ENCODE measurements around the gene SMYD5. TPM values are rescaled to one million over a fixed set of nuclear protein-coding genes. Genes with fewer than 3 reads are reported as not detected.

The SMYD5 gene
- total RNA-seq, 4 donors from 2014 or later = 5.9 to 31.1 (median 22.7) TPM

DNA sequence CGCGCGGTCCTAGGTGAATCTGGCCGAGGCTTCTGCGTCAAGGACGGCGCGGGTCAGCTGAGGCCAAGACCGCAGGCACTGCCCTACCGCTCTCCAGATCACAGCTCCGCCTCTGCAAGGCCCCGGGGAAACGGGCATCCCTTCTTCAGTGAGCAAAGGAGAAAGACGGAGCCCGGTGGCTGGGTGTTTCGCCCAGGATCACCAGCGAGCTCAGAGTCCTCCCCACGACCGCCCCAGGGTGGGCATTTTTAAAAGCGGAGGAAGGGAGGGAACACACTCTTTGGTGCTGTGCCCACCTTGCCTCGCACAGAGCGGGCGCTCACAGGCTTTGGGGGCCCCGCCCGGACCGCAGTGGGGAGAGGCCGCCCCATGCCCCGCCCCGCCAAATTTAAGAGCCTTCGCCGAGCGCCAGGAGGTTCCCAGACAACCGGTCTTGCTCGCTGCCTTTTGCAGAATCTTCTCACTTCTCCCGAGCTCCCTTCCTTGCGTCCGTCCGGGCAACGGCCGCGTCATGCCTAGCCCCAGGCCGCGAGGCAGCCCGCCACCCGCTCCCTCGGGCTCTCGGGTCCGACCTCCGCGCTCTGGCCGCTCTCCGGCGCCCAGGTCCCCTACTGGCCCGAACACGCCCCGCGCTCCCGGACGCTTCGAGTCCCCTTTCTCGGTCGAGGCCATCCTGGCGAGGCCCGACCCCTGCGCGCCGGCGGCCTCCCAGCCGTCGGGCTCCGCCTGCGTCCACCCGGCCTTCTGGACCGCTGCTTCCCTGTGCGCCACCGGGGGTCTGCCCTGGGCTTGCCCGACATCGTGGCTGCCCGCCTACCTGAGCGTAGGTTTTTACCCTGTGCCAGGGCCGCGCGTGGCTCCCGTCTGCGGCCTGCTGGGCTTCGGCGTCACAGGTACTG is 11.6 kb upstream of the SMYD5 start, which contains the start of gene NOTO:
Gene NOTO, plus strand, starts transcription at position 419 of the 899 bp plus-strand sequence. Its CDS starts 93 bp downstream, at position 512.
- Histone ChIP-seq H3K9me3 (no peaks in the 10 kb centered on the region), H3K27me3 (peaks cover 12 to 28% of the 10 kb centered on the region in 2 donors), H3K4me3 (no peak within 1 kb of the TSS), H3K36me3 (no peaks in the 10 kb centered on the region), H3K4me1 (no peaks in the 10 kb centered on the region), H3K27ac (no peak within 1 kb of the TSS)
- intact Hi-C loops (cut with DNase I; ENCODE audit: low total_unique reads) = no loop called here
- TF ChIP-seq POLR2A (IDR thresholded peaks at IDR 0.05) = no peak
- TF ChIP-seq, protein P1, sequence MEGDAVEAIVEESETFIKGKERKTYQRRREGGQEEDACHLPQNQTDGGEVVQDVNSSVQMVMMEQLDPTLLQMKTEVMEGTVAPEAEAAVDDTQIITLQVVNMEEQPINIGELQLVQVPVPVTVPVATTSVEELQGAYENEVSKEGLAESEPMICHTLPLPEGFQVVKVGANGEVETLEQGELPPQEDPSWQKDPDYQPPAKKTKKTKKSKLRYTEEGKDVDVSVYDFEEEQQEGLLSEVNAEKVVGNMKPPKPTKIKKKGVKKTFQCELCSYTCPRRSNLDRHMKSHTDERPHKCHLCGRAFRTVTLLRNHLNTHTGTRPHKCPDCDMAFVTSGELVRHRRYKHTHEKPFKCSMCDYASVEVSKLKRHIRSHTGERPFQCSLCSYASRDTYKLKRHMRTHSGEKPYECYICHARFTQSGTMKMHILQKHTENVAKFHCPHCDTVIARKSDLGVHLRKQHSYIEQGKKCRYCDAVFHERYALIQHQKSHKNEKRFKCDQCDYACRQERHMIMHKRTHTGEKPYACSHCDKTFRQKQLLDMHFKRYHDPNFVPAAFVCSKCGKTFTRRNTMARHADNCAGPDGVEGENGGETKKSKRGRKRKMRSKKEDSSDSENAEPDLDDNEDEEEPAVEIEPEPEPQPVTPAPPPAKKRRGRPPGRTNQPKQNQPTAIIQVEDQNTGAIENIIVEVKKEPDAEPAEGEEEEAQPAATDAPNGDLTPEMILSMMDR (IDR thresholded peaks at IDR 0.05) = no peak
- no peak for DNase-seq

DNA sequence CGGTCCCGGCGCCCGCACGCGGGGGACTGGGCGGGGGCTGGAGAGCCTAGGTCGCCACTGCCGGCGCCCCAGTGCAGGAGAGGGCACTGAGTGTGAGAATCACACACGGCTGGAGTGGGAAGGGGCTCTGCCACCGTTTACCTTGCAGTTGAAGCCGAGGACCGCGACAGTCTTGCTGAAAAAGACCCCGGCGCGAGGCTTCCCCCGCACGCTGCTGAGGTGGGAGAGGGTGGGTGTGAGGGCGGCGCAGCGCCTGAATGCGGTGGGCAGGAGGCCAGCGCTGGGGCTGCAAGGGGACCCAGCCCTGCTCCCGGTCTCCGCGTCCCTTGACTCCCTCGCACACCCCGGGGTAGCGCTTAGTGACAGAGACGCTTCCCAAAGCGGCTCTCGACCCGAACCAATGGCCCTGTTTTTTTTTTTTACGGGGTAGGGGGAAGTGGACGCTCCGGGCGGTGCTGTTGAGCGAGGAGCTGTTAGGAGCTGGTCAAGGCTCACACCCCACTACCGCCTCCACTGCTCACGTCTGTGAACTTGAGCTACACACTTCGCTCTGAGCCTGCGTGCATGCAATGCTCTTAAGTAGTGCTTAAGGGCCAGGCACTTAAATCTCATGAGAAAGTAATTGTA is 10.9 kb upstream of the SMYD5 start:
- H3K4me3 ChIP-seq = no peak overlapping the region
- intact Hi-C loops (cut with DNase I; ENCODE audit: low total_unique reads) = no loop called here
- H3K27me3 ChIP-seq = peaks cover 12 to 28% of the 10 kb centered on the region in 2 donors

DNA sequence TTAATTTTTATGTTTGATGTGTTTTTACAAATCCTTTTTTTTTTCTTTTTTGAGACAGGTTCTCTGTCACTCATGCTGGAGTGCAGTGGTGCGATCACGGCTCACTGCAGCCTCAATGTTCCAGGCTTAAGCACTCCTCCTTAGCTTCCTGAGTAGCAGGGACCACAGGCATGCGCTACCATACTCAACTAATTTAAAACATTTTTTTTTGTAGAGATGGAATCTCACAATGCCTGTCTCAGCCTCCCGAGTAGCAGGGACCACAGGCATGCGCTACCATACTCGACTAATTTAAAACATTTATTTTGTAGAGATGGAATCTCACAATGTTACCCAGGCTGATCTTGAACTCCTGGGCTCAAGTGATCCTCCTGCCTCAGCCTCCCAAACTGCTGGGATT is 8.4 kb upstream of the SMYD5 start:
- H3K4me1 ChIP-seq = no peaks in the 10 kb centered on the region
- H3K27me3 ChIP-seq = peaks cover 12 to 28% of the 10 kb centered on the region in 2 donors
- intact Hi-C loops (cut with DNase I; ENCODE audit: low total_unique reads) = no loop called here
- H3K36me3 ChIP-seq = no peaks in the 10 kb centered on the region
- no peaks in the 10 kb centered on the region for H3K9me3 ChIP-seq
- TF ChIP-seq POLR2A (IDR thresholded peaks at IDR 0.05) = no peak
- TF ChIP-seq, protein P1 (IDR thresholded peaks at IDR 0.05) = no peak
- no peak for DNase-seq
- H3K4me3 ChIP-seq = no peak overlapping the region
- no peak overlapping the region for H3K27ac ChIP-seq

More for the DNA sequence above, 10.9 kb upstream of the SMYD5 start:
- no peaks in the 10 kb centered on the region for H3K9me3 ChIP-seq
- no peak overlapping the region for H3K27ac ChIP-seq
- no peaks in the 10 kb centered on the region for H3K4me1 ChIP-seq
- no peaks in the 10 kb centered on the region for H3K36me3 ChIP-seq
- no peak for TF ChIP-seq POLR2A (IDR thresholded peaks at IDR 0.05)
- TF ChIP-seq, protein P1 (IDR thresholded peaks at IDR 0.05) = no peak
- DNase-seq = no peak

DNA sequence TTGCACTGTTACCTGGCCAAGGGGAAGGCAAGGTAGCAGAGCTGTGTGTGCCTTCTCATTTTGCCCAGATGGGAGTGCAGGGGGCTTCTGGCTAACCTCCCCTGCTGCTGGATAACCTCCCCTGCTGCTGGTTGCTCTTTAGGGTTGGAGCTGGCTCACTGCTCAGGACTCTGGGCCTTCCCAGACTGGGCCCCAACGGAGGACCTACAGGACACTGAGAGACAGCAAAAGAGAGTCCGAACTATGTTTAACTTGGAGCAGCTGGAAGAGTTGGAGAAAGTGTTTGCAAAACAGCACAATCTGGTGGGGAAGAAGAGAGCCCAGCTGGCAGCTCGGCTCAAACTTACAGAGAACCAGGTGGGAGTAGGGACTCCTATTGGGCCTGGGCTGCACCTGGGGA is 5.8 kb upstream of the SMYD5 start:
- H3K9me3 ChIP-seq = no peaks in the 10 kb centered on the region
- peaks cover 0 to 18% of the 10 kb centered on the region in 2 donors for H3K27me3 ChIP-seq
- no peak overlapping the region for H3K4me3 ChIP-seq
- no peaks in the 10 kb centered on the region for H3K4me1 ChIP-seq
- no peaks in the 10 kb centered on the region for H3K36me3 ChIP-seq
- intact Hi-C loops (cut with DNase I; ENCODE audit: low total_unique reads) = no loop called here
- no peak for TF ChIP-seq POLR2A (IDR thresholded peaks at IDR 0.05)
- TF ChIP-seq, protein P1 (IDR thresholded peaks at IDR 0.05) = no peak
- no peak for DNase-seq
- H3K27ac ChIP-seq = no peak overlapping the region

DNA sequence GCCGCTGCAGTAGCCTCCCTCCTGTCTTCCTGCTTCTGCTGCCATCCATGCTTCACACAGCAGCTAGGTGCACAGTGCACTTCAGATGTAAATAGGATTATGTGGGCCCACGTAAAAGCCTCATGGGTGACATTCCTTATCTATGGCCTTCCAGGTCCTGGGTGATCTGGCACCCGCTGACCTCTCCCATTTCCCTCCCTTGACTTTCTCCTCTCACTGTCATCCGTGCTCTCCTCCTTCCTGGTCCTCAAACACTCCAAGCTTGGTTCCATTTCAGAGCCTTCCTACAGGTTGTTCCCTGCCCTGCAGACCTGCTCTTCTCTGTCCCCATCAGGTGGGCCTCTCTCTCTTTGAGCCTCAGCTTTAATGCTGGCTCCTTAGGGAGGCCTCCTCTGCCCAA is 4.0 kb upstream of the SMYD5 start:
- no peak overlapping the region for H3K4me3 ChIP-seq
- no peak overlapping the region for H3K27ac ChIP-seq
- H3K36me3 ChIP-seq = no peaks in the 10 kb centered on the region
- no peak for DNase-seq
- TF ChIP-seq, protein P1 (IDR thresholded peaks at IDR 0.05) = no peak
- TF ChIP-seq POLR2A (IDR thresholded peaks at IDR 0.05) = no peak
- intact Hi-C loops (cut with DNase I; ENCODE audit: low total_unique reads) = no loop called here
- H3K9me3 ChIP-seq = no peaks in the 10 kb centered on the region
- peaks cover 0 to 11% of the 10 kb centered on the region in 2 donors for H3K27me3 ChIP-seq
- H3K4me1 ChIP-seq = no peaks in the 10 kb centered on the region
